HFFc6 (cell line): ENCODE data around the gene TENM4. TPM values are rescaled to one million over a fixed set of nuclear protein-coding genes. Genes with fewer than 3 reads are reported as not detected.
A peak's percentile ranks its signal among the peaks of the same experiment; 100 is the strongest.

Experiments
- DNase-seq: peaks from one replicate; pipeline ENCODE4 v3.0.0-alpha.2; 2018
- H3K27ac Mint-ChIP-seq: 2 replicates; pipeline ENCODE4 v1.8.0; 2020; ENCODE audit warnings: mild to moderate bottlenecking, mixed read lengths
- H3K27me3 Mint-ChIP-seq: 2 replicates; pipeline ENCODE4 v1.8.0; 2021; ENCODE audit warnings: mild to moderate bottlenecking, moderate library complexity, mixed read lengths; ENCODE audit not compliant: insufficient read depth
- H3K36me3 Mint-ChIP-seq: 2 replicates; pipeline ENCODE4 v1.8.0; 2021; ENCODE audit warnings: low read depth, mixed read lengths
- H3K4me1 Mint-ChIP-seq: 2 replicates; pipeline ENCODE4 v1.8.0; 2020; ENCODE audit warnings: low read depth, mixed read lengths
- H3K4me3 Mint-ChIP-seq: 2 replicates; pipeline ENCODE4 v1.8.0; 2020; ENCODE audit warnings: mild to moderate bottlenecking, moderate library complexity, mixed read lengths
- H3K9me3 Mint-ChIP-seq: 2 replicates; pipeline ENCODE4 v1.8.0; 2020; ENCODE audit warnings: mild to moderate bottlenecking, mixed read lengths
- CTCF ChIP-seq: fragments of 200-600 bp; sonication (generic); IDR thresholded peaks from 2 replicates; pipeline ENCODE4 v1.5.0; 2021; ENCODE audit warnings: antibody characterized with exemption, mild to moderate bottlenecking
- total RNA-seq, 6 experiments: library from RNA; stranded (reverse); fragmentation: NEBNext Ultra II Directional; extraction: Animal tissue kit (Norgen Biotek cat#: 25700); gene quantifications; 2 replicates in 1 of 6; 3 replicates in 5 of 6; pipeline ENCODE4 v1.2.3, GENCODE V29; 2021

TENM4 gene
- total RNA-seq, 6 experiments from 2014 or later, result 20.9 to 45.5 (median 26.5) TPM

DNA sequence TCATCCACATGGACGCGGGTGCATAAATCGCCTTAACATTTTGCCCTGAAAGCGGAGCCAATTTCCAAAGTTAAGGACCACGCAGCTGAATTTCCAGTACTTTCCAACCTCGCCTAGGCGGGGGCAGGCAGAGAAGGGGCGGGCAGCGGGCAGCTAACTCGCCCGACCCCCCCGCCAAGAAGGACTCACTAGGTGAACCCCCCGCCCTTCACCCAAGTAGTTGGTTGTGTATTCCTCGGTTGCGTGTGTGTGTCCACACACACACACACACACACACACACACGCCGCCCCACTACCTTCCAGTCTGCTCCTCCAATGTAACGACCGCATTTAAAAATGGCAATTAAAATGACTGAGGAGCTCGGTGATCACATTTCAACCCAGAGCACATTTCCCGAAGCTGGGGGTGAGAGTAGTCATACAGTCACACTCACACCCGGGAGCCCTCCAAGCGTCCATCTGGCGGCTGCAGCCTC, 1.4 kb downstream of the TENM4 start:
- peak overlapping the region; percentile 98 for H3K27ac Mint-ChIP-seq
- no peaks in the 10 kb centered on the region for H3K36me3 Mint-ChIP-seq
- H3K27me3 Mint-ChIP-seq, result no peaks in the 10 kb centered on the region; the same call in 1 of the 2 replicates
- peak; percentile 53 for DNase-seq
- no peaks in the 10 kb centered on the region for H3K9me3 Mint-ChIP-seq
- peak overlapping the region; percentile 92 for H3K4me3 Mint-ChIP-seq
- peaks cover 42% of the 10 kb centered on the region for H3K4me1 Mint-ChIP-seq
- no peak for TF ChIP-seq CTCF

DNA sequence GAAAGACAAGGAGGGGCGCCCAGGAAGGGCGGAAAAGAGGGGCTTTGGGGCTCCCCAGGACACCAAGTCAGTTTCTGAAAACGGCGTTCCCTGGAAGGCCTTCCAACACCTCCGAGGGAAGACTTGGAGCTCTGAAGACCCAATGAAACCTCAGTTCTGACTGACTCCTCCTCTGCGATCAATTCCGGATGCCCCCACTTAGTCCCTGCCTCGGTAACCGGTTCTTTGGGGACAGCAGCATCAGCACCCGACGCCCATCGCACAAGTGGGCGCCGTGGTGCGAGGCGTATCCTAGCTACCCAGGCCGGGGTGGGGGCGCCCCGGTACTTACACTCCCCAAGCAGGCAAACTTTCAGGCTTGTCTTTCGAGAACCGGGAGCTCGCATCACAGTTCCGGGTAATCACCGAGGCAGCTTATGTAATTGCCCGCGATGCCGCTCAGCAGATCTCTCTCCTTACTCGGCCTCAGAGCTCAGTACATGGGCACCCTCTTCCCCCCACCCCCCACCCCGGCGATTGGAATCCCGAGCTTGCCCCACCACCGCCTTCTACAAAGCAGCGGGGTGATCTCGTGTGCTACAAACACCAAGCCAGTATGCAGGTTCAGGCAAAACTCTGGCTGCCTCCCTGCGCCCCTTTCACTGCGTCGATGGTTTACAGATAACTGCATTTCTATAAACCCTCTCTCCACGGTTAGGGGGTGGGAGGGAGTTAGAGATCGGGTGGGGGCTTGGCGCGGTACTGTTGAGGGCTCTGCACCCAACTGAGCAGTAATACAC, 2.0 kb downstream of the TENM4 start:
- Mint-ChIP-seq H3K9me3 (no peaks in the 10 kb centered on the region), H3K36me3 (no peaks in the 10 kb centered on the region), H3K4me3 (peak overlapping the region; percentile 92), H3K27me3 (no peaks in the 10 kb centered on the region; the same call in 1 of the 2 replicates), H3K4me1 (peaks cover 48% of the 10 kb centered on the region), H3K27ac (peak overlapping the region; percentile 98)
- TF ChIP-seq CTCF, result no peak
- no peak for DNase-seq

DNA sequence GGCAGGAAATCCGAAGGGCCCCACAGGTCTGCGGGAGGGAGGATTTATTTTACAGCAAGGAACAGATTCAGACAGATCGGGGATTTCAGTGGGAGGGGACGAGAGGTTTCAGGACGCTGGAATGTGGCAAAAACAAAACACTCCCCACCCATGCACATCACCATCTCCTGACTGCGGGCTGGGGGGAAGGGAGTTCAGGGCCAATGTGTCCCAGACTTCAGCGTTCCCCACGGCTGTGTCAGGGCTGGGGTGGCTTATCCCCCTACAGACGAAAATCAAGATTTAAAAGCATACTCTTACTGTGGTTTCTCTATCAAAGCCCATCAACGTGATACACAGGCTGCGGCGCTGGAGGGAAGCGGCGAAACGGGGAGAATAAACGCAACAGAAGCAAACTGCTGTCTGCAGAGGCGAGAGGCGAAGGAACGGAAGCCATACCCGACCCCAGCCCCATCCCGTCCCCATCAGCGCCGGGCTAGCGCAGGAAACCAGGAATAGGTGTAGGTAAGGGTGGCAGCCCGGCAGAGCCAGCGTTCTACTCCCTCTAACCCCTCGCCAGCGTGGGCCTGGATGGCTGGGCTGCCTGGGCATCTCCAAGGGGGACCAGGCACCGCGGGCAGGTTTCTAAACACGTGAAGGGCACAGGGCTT, 2.7 kb downstream of the TENM4 start:
- peak; percentile 69 for DNase-seq
- H3K27me3 Mint-ChIP-seq, result no peaks in the 10 kb centered on the region; the same call in 1 of the 2 replicates
- no peak for TF ChIP-seq CTCF
- H3K9me3 Mint-ChIP-seq, result no peaks in the 10 kb centered on the region
- peak overlapping the region; percentile 92 for H3K4me3 Mint-ChIP-seq
- H3K27ac Mint-ChIP-seq, result peak overlapping the region; percentile 98
- H3K36me3 Mint-ChIP-seq, result no peaks in the 10 kb centered on the region
- H3K4me1 Mint-ChIP-seq, result peaks cover 56% of the 10 kb centered on the region

GRCh38 chr11:79437278-79437980, 3.4 kb downstream of the TENM4 start:
- H3K27ac Mint-ChIP-seq, result peak overlapping the region; percentile 98

More at GRCh38 chr11:79437278-79437980, 3.4 kb downstream of the TENM4 start:
- H3K4me3 Mint-ChIP-seq, result peak overlapping the region; percentile 92
- no peaks in the 10 kb centered on the region; the same call in 1 of the 2 replicates for H3K27me3 Mint-ChIP-seq
- H3K9me3 Mint-ChIP-seq, result no peaks in the 10 kb centered on the region
- TF ChIP-seq CTCF, result no peak
- peaks cover 62% of the 10 kb centered on the region for H3K4me1 Mint-ChIP-seq
- peak; percentile 46 for DNase-seq
- no peaks in the 10 kb centered on the region for H3K36me3 Mint-ChIP-seq
